ENCODE measurements around the gene NPAS2.

The NPAS2 gene

DNA sequence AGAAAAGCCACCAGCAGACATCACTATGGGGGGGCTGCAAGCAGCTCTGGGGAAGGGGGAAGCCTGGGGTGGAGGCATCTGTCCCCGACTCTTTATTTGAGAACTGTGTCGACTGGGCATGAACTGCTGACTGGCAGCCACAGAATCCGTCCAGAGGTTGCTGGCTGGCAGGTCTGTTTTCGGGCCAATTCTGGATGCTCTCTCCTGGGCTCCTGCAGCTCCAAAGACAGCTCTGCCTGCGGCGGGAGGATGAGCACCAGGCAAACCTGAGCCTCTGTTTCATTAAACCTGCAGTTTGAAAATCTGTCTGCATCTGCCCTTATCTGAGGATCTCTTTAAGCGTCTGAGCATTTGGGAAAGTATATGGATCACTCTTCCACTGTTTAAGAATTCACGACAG lies 147.8 kb downstream of the NPAS2 start:
- peak in 1 of 14 donors; percentile 3 for DNase-seq

DNA sequence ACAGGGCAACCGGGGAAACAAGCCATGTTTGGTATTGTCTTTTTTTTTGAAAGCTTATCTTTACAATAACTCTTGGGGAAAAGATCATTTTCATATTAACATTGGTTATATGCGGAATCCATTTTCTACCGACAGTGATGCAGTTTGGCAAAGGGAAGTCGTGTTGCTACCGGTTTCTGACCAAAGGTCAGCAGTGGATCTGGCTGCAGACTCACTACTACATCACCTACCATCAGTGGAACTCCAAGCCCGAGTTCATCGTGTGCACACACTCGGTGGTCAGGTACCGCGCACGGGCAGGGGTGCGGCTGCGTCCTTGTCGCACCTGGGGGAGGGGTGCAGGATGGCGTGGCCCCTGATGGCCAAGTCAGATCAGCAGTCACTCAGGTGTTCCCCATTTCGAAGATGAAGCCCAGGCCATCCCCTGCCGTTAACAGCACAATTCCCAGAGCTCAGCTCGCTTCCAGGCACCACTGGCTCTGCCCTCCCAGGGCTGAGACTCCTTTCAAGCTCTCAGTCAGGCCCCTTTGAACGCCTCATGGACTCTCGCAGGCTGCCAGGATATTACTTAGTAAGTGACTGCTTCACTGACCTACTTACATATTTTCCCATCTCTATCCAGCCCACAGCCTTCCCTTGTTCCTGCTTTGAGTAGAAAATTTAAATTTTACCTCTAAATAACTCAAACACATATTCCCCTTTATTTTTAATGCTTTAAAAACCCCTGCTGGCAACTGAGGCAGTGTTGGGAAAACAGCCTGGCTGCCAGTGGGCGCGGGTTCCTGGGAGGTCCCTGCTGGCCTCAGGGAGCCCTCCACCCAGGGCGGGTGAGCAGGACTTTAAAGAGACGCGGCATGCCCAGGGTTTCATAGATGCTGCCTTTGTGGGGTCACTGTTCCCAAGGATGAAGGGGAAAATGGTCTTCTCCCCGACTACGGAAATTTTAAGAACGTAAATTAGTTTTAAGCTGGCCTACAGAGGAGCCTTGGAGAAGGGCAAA lies 148.5 kb downstream of the NPAS2 start:
- peak in 1 of 14 donors; percentile 13 for DNase-seq

DNA sequence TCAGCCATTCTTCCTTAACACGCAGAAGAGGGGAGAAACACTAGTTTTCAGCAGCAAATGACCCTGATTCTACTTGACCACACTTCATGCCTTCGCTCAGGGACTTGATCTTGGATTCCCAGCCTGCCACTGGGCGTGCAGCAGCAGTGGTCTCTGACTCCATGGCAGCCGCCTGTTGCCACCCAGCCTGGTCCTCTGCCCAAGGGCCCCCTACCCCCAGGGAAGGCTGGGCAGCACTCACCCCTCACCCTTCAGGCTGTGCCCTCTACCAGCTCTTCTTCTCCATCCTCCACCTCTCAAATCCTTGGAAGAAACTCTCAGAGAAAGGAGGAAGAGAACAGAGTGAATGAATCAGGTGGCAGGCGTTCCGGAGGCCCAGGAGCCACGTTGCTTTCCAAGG lies 150.1 kb downstream of the NPAS2 start:
- DNase-seq = no peak

DNA sequence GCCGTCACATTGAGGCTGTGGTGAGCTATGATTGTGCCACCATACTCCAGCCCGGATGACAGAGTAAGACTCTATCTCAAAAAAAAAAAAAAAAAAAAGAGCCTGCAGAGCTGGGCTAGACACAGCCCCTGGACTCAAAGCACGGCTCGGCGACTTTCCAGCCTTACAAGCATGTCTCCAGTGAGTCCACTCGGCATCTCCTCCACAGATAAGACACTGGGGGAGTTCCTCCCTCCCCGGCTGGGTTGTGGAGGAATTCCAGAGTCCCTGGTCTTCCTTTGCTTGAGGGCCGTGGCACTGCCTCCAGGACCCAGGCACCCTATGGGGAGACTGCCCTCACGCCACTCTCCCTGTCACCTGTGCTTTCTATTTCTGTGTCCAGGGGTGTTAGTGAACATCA lies 151.3 kb downstream of the NPAS2 start:
- DNase-seq = no peak

DNA sequence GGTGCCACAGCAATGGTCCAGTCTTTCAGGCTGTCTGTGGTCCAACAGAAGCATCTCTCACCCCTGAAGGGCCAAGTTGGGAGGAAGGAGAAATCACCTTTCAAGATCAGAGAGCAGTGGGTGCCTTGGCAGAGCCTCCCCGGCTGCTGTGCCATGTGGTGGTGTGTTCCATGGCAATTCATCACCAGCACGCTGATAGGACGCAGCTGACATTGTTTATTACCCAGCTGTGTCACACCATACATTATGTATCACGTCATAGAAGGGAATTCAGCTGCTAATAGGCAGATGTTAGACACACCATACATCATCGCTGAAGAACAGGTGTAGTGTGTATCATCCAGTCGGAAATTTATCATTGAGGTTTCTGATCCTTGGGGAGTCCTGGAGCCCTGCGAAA lies 152.5 kb downstream of the NPAS2 start:
- no peak for DNase-seq

DNA sequence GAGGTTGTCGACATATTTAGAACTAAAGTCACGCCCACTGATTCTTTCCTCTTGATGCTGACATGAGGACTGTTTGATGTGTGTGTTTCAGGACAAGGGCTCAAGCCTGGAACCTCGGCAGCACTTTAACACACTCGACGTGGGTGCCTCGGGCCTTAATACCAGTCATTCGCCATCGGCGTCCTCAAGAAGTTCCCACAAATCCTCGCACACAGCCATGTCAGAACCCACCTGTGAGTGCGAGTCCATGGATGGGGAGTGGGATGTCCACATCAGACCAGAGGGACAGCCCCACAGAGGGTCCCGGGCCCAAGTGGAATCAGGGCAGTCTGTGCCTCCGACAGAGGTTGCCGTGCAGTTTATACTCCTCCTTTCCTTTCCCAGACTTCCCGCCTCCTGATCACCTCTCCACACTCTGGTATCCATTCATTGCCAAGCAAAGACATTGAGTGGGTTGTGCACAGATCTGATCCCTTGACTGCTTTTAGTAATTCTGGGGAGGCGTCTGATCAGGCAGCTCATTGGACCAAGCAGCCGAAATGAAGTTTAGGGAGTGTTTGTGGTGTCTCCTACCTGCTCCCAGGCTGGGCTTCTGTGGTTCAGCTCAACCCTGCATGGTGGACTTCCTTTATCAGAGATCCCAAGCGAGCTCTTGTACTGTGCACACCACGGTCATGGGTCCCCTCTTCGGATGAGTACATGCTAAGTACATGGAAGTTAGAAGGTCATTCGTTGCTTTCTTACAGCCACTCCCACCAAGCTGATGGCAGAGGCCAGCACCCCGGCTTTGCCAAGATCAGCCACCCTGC lies 155.0 kb downstream of the NPAS2 start:
- DNase-seq = no peak

DNA sequence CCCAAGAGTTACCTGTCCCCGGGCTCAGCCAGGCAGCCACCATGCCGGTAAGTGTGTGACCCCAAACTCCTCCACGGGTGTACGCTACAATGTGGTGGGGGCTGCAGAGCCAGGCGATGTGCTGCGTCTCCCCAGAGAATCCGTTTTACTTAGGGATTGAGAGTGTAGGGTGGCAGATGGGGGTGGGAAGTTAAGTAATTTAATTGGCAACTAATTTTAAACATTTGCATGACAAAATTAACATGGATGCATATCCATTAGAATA lies 155.5 kb downstream of the NPAS2 start:
- DNase-seq = no peak

DNA sequence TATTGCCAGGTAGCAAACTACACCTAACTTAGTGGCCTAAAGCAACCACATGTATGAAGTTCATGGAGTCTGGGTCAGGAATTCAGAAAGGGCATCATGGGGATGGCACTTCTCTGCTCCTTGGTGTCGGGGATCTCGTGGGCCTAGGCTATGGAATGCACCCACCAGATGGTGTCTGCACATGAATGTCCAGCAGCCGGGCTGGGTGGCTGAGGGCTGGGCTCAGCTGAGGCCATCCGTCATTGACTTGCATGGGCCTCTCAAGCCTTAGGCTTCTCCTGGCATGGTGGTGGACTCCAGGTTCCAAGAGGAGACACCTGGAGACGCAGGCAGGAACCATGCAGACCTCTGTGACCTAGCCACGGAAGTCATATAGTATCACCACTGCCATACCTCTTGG lies 156.1 kb downstream of the NPAS2 start:
- no peak for DNase-seq

DNA sequence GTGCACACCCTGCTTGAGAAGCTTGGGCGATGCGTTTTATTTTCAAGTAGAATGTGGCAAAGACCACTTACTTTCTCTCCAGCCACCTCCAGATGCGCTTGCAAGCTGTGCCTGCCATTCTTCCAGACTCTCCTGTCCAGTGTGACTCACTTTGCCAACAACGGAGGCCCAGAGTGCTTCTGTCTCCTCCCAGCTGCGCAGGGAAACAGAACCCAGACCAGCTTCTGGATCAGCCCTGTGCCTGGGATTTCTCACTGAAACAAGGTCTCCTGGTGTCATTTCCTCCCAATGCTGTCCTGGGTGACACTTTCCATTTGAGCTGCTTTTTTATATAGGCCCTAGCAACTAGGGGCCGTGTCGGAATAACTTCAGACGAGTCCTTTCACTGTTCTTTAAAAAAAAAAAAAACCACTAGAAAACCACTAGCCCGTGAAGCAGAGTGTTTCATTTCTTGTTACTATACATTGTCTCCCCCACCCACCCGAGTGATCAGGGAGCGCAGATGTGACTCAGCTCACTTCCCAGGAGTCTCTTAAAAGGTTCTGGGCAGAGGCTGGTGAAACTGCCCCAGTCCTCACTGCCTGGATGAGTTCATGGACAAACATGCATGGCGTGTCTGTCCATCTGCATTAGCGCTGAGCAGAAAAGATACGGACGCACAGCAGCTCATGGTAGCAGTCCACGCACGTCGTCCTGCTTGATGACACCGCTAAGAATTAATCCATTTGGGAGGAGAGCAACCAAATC lies 156.9 kb downstream of the NPAS2 start:
- no peak for DNase-seq

DNA sequence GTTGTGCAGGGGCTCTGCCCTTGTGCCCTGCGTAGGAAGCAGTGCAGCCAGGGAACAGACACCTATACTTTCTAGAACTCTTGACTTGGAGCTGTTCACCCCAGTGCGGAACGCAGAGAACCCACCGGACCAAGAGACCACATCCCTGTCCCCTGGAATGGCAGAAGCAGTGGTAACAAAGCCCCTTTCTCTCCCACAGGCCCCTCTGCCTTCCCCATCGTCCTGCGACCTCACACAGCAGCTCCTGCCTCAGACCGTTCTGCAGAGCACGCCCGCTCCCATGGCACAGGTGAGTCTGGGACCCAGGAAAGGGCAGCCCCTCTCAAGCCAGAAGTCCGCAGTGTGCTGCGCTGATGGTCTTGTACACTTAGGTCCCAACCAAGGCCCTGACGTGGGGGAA lies 157.6 kb downstream of the NPAS2 start:
- no peak for DNase-seq

DNA sequence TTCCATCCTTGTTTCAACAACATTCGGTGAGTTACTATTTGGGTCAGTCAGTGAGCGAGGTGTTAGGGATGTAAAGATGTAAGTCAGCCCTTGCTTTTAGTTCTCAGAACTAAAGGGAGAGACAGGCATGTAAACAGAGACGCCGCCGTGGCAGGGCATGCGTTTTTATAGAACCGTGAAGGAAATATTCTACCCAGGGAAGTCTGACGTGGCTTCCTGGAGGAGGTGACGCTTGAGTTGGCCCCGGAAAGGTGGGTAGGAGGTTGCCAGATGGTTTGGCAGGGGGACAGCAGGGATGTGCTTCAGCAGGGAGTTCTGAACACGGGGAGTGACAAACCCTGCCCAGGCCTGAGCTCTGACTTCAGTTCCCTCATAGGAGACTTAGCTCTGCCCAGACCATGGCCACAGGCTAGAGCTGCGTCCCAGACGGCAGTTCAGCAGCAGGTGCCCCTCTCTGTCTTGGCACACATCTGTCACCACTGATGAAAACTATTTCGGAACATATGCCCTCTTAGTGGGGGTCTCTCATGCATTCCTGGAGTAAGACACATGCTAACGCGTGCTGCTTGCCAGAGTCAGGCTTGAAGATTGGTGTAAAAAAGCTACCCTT lies 158.7 kb downstream of the NPAS2 start:
- DNase-seq = peak in 2 of 14 donors; percentile 13 to 54

DNA sequence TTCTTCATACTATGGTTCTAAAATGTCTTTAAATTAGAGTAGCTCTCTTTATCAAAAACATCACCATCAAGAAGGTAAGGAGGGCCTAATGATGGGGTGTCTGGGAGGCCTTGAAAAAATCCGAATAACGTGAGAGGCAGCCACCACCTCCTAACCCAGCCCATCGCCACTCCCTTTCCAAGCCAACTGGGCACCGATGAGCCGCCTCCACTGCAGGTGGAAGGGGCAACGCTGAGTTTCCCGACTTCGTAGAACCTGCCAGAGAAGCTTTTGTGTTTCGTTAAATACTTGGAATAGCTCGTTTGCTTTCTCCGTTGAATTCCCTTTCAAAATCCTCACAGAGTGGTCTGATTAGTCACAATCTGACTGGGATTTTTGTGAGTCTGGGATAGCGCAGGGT lies 160.1 kb downstream of the NPAS2 start:
- DNase-seq = no peak

DNA sequence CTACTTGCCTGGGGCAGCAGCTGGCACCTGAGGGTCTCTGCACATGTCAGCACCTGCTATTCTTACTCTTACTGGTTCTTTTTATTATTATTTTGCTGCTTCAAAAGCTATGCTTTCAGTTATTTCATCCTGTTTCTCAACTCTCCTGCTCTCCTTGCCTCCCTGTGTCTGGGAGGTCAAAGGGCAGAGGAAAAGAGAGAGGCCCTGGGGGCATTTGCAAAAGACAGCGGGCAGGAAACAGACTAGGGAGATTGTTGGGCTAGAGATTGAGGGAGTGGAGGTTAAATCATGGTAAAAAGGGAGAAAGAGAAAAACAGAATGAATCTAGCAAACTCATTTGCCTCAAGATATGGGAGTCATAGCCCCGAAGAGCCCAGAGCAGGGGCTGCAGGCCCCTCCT lies 161.1 kb downstream of the NPAS2 start:
- no peak for DNase-seq

DNA sequence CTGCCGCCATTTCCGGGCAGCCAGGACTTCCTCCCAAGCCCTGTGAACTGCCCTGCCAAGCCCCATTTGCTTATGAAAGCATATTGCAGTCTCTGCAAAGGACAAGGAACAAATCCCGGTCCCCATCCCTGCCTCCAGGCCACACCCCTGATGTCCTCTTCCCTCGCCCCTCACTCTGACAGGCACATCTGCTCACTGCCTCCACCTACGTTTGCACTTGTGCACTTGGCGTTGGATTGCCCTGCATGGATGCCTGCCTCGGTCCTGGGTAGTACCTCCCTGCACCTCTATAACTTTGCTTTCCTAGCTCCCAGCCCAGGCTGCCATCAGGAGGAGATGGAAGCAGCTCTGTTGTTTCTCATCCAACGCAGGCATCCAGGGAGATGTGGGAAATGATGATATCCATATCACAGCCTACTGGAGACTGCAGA lies 162.5 kb downstream of the NPAS2 start:
- no peak for DNase-seq

DNA sequence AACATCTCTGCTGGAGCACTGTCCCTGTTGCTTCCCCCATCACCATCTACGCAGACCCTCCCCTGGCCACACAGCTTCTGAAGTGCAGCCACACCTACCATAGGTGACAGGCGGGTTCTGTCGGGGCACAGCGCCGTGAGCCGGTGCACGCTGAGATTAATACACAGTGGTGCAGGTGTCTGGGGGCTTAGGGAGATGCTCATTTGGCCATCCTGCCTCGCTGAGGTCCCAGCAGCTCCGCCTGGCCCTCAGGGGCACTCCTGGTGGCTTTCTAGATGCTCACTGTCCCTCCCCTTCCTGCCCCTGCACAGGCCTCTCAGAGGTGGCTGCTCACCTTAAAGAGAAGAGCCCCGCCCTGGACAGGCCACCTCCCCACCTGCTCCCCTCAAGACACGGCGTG lies 163.3 kb downstream of the NPAS2 start:
- no peak for DNase-seq

DNA sequence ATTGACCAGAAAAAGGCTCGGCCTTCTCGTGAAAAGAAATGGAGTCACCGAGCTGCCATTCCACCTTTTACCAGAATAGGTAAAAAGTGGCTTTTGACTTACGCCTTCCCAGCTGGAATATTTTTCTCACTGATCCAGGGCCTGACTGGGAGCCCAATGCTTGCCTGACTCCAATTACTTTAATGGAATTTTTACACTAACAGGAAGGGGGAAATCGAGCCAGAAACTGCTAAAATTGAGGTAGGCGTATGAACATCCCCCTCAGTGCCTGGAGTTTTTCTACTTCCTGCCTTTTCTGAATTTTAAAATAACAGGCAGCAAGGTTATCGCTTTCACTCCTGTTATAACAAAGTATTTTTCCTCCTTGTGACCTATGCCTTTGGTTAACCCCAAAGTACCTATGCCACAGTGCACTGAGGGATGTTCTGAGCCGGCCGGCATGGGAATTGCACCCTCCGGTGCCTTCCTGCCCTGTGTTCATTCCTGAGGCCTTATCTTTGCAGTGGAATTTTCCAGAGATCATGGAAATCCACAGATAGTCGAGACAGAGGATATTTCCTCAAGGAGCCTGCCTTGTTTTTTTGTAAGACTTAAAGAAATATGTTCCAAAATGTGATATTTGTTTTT lies 163.9 kb downstream of the NPAS2 start:
- no peak for DNase-seq

DNA sequence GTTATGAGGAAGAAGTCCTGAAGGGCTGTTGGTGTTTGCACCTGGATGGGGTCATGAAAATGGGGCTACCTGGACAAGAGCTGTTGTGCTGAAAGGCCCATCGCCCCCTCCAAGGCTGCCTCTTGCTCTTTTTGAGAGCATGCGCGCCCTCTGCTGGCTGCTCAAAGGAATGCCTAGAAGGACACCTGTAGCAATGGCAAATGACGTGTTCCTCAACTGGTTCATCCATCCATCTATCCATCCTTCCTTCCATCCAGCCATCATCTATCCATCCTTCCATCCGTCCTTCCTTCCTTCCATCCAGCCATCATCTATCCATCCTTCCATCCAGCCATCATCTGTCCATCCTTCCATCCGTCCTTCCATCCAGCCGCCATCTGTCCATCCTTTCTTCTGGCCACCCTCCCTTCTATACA lies 165.0 kb downstream of the NPAS2 start:
- DNase-seq = peak in 9 of 14 donors; percentile 5 to 49 (median 33)

DNA sequence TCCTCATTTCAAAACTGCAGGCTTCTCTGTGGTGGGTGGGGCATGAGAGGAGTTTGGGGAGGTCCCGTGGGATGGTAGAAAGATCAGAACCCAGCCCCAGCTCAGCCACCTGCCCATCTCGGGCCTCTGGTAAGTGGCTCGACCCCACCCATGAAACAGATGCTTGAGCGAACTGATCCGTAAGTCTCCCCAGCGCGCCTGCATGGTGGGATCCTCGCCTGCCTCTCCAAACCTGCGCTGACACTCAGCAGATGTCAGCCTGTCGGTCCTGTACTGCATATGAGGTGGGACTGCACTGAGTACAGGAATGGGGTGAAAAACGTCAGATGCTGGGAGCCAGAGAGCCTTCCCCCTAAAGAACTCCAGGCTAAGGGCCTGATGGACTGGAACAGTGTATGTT lies 166.2 kb downstream of the NPAS2 start:
- DNase-seq = no peak

DNA sequence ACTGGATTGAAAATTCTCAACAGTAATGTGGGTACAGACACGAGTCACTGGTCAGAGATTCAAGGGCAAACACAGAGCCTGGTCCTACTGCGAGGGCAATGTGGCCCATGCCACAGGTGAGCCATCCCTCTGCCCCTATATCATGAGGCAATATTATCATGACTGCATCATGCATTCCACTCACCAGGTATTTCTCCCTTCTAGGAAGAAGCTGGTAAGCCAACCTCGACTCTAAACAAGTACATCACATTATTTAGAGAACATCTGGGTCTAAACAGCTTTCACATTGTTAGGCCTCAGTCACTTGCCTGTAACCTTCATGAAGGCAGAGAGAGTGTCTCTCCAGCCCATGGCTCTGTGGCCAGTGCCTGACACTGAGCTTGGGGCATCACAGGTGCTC lies 167.6 kb downstream of the NPAS2 start:
- no peak for DNase-seq

DNA sequence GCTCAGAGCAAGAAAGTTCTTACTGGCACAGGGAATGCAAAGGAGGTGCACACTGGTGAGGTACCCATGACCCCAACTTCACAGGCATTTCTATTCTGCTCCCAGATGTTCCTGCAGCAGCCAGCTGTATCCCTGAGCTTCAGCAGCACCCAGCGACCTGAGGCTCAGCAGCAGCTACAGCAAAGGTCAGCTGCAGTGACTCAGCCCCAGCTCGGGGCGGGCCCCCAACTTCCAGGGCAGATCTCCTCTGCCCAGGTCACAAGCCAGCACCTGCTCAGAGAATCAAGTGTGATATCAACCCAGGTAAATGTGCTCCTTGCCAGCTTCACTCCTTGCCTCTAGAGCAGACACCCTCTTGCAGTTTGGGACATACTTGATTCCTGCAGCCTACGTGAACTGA lies 168.0 kb downstream of the NPAS2 start:
- no peak for DNase-seq

DNA sequence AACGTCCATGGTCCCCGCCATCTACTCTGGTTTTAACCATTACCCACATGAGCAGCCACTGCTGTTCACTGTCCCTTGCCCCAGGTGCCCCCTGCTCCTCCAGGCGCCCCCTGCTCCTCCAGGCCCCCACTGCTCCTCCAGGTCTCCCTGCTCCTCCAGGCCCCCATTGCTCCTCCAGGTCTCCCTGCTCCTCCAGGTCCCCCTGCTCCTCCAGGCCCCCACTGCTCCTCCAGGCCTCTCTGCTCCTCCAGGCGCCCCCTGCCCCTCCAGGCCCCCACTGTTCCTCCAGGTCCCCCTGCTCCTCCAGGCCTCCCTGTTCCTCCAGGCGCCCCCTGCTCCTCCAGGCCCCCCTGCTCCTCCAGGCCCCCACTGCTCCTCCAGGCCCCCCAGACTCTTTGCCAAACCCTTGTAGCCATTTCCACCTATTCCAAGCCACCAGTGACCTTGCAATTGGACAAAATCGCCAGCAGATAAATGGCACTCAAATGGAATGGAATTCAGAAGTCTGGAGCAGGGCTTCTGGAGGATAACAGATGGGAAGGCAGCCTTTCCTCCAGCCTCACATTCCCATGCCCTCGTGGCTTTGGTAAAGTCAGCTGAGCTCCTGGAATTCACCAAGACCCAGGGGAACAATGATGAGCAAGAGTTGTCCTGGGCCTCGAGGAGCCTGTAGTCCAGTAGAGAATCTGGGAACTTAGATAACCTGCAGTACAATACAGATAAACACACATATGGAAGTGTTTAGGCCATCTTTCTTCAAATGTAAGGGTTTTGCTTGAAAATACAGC lies 168.9 kb downstream of the NPAS2 start:
- DNase-seq = no peak
